Measurements from ENCODE around the gene EXOC3L1. TPM values are rescaled to one million over a fixed set of nuclear protein-coding genes. Genes with fewer than 3 reads are reported as not detected.

EXOC3L1 gene
- total and polyA plus RNA-seq, 2 of the 13 experiments (the other 11 are each of a cell fraction or from before 2014, with no cell fraction given), result 0.12 TPM; not detected in 1

DNA sequence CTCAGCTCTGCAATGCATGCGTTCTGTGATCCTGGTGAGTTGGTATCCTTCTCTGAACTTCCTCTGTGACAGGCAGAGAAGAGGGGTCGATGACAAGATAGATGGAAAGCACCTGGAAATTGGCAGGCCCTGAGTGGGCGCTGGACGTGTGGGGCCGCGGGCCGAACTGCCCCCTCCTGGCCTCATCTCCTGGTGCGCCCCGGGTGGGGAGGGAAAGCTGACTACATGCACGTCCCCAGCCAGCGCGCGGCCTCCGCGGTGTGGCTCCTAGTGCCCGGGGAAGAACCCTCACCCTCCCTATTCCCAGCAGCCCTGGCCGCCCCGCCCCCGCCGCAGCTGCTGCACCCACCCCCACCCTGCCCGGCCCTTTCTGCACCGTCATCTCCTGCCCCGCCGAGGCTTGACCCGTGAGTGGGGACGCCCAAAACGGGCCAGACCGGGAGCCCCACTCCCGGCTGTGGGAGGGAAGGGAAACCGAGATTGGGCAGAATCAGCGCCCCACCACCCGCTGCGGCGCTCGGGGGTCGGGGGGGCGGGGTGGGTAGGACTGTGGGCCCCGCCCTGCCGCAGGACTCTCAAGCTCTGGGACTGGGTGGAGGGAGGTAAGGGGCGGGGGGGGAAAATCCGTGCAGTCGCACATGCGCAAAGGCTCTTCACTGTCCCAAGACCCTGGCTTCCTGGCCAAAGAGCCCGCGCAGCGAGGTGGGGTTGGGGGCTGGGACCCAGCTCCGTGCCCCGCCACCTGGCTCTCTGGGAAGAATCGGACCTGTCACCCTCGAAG is 19.6 kb downstream of the EXOC3L1 start, which contains the start of gene NOL3 (continued):
- TF ChIP-seq, protein P1, sequence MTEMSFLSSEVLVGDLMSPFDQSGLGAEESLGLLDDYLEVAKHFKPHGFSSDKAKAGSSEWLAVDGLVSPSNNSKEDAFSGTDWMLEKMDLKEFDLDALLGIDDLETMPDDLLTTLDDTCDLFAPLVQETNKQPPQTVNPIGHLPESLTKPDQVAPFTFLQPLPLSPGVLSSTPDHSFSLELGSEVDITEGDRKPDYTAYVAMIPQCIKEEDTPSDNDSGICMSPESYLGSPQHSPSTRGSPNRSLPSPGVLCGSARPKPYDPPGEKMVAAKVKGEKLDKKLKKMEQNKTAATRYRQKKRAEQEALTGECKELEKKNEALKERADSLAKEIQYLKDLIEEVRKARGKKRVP (CRISPR knock-in tag; IDR thresholded peaks at IDR 0.05), result no peak
- TF ChIP-seq ZNF678 (CRISPR knock-in tag; IDR thresholded peaks at IDR 0.05), result no peak
- TF ChIP-seq MXI1 (IDR thresholded peaks at IDR 0.05; ENCODE audit: borderline replicate concordance, low read depth, low read length), result peak; percentile 57; the same call in 1 of the 3 replicates
- peak; percentile 59; the same call in 1 of the 2 replicates for TF ChIP-seq MIXL1 (CRISPR knock-in tag; IDR thresholded peaks at IDR 0.05)
- TF ChIP-seq ZNF572 (CRISPR knock-in tag; IDR thresholded peaks at IDR 0.05), result 0 out of 2 replicates have a peak, but pooled peaks have one; percentile 13
- TF ChIP-seq, protein P2, sequence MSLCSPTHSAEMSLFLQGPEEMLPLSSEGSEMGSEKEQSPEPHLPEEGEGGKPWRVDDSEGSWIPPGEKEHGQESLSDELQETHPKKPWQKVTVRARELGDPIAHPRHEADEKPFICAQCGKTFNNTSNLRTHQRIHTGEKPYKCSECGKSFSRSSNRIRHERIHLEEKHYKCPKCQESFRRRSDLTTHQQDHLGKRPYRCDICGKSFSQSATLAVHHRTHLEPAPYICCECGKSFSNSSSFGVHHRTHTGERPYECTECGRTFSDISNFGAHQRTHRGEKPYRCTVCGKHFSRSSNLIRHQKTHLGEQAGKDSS (CRISPR knock-in tag; IDR thresholded peaks at IDR 0.05; ENCODE audit: borderline replicate concordance, low read depth), result 0 out of 2 replicates have a peak, but pooled peaks have one; percentile 12
- no peak for TF ChIP-seq SMAD3 (CRISPR knock-in tag; IDR thresholded peaks at IDR 0.05)
- peak; percentile 36; the same call in 1 of the 2 replicates for TF ChIP-seq DNMT1 (CRISPR knock-in tag; IDR thresholded peaks at IDR 0.05)
- peak; percentile 54; the same call in 1 of the 2 replicates for TF ChIP-seq ZNF121 (CRISPR knock-in tag; IDR thresholded peaks at IDR 0.05)
- TF ChIP-seq, protein P3, sequence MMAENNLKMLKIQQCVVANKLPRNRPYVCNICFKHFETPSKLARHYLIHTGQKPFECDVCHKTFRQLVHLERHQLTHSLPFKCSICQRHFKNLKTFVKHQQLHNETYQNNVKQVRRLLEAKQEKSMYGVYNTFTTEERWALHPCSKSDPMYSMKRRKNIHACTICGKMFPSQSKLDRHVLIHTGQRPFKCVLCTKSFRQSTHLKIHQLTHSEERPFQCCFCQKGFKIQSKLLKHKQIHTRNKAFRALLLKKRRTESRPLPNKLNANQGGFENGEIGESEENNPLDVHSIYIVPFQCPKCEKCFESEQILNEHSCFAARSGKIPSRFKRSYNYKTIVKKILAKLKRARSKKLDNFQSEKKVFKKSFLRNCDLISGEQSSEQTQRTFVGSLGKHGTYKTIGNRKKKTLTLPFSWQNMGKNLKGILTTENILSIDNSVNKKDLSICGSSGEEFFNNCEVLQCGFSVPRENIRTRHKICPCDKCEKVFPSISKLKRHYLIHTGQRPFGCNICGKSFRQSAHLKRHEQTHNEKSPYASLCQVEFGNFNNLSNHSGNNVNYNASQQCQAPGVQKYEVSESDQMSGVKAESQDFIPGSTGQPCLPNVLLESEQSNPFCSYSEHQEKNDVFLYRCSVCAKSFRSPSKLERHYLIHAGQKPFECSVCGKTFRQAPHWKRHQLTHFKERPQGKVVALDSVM (CRISPR knock-in tag; IDR thresholded peaks at IDR 0.05), result no peak
- no peak for TF ChIP-seq HCFC1 (IDR thresholded peaks at IDR 0.05; ENCODE audit: low read depth, low read length)
- no peak for TF ChIP-seq ISX (CRISPR knock-in tag; conservative IDR thresholded peaks at IDR 0.05)
- TF ChIP-seq, protein P4, sequence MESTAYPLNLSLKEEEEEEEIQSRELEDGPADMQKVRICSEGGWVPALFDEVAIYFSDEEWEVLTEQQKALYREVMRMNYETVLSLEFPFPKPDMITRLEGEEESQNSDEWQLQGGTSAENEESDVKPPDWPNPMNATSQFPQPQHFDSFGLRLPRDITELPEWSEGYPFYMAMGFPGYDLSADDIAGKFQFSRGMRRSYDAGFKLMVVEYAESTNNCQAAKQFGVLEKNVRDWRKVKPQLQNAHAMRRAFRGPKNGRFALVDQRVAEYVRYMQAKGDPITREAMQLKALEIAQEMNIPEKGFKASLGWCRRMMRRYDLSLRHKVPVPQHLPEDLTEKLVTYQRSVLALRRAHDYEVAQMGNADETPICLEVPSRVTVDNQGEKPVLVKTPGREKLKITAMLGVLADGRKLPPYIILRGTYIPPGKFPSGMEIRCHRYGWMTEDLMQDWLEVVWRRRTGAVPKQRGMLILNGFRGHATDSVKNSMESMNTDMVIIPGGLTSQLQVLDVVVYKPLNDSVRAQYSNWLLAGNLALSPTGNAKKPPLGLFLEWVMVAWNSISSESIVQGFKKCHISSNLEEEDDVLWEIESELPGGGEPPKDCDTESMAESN (CRISPR knock-in tag; conservative IDR thresholded peaks at IDR 0.05), result no peak; the same call in 1 of the 2 replicates
- TF ChIP-seq, protein P5, sequence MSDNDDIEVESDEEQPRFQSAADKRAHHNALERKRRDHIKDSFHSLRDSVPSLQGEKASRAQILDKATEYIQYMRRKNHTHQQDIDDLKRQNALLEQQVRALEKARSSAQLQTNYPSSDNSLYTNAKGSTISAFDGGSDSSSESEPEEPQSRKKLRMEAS (IDR thresholded peaks at IDR 0.05), result peak; percentile 68
- peak; percentile 67; the same call in 1 of the 2 replicates for TF ChIP-seq RBAK (CRISPR knock-in tag; IDR thresholded peaks at IDR 0.05)
- TF ChIP-seq ZNF777 (CRISPR knock-in tag; IDR thresholded peaks at IDR 0.05), result no peak
- TF ChIP-seq ZSCAN9 (CRISPR knock-in tag; IDR thresholded peaks at IDR 0.05; ENCODE audit: borderline replicate concordance), result 0 out of 2 replicates have a peak, but pooled peaks have one; percentile 31
- TF ChIP-seq, protein P6, sequence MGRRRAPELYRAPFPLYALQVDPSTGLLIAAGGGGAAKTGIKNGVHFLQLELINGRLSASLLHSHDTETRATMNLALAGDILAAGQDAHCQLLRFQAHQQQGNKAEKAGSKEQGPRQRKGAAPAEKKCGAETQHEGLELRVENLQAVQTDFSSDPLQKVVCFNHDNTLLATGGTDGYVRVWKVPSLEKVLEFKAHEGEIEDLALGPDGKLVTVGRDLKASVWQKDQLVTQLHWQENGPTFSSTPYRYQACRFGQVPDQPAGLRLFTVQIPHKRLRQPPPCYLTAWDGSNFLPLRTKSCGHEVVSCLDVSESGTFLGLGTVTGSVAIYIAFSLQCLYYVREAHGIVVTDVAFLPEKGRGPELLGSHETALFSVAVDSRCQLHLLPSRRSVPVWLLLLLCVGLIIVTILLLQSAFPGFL (CRISPR knock-in tag; IDR thresholded peaks at IDR 0.05), result no peak
- TF ChIP-seq TSC22D2 (CRISPR knock-in tag; IDR thresholded peaks at IDR 0.05; ENCODE audit: borderline replicate concordance), result no peak
- TF ChIP-seq SIN3B (IDR thresholded peaks at IDR 0.05; ENCODE audit: low read length), result no peak
- peak; percentile 85 for TF ChIP-seq PHF21A (CRISPR knock-in tag; IDR thresholded peaks at IDR 0.05)
- no peak for TF ChIP-seq NR1H2 (CRISPR knock-in tag; IDR thresholded peaks at IDR 0.05; ENCODE audit: borderline replicate concordance, low read depth)
- TF ChIP-seq ZNF614 (CRISPR knock-in tag; IDR thresholded peaks at IDR 0.05; ENCODE audit: borderline replicate concordance), result peak; percentile 3; the same call in 1 of the 2 replicates
- no peak for TF ChIP-seq ZNF263 (CRISPR knock-in tag; IDR thresholded peaks at IDR 0.05)

Data from HepG2 (cell line).